K562 (cell line): ENCODE results near the gene C10orf90. TPM values are rescaled to one million over a fixed set of nuclear protein-coding genes. Genes with fewer than 3 reads are reported as not detected.

Source experiments
- ASH1L ChIP-seq: fragments of 450-650 bp; IDR thresholded peaks from 2 replicates; pipeline ENCODE4 v1.6.1; 2018; ENCODE audit warnings: borderline replicate concordance, mild to moderate bottlenecking, low read depth; ENCODE audit not compliant: partially characterized antibody
- HNRNPH1 ChIP-seq: fragments of 200-400 bp; formaldehyde crosslinking; optimal IDR thresholded peaks from 2 replicates; pipeline ENCODE3; 2017; ENCODE audit warnings: low read depth, mild to moderate bottlenecking, low read length, moderate library complexity
- KDM2B ChIP-seq: fragments of 250-450 bp; sonication (Bioruptor Pico); IDR thresholded peaks from 2 replicates; pipeline ENCODE4 v1.8.0; 2021; ENCODE audit warnings: mild to moderate bottlenecking, moderate library complexity
- MAFF ChIP-seq: IDR thresholded peaks from 2 replicates; pipeline ENCODE4 v1.6.1; 2012; ENCODE audit warnings: low read length, improper control_type of control experiment
- MYBL2 ChIP-seq, 2 experiments: fragments of 450-650 bp in 1 of 2; sonication (generic) in 1 of 2; formaldehyde crosslinking in 1 of 2; IDR thresholded peaks; 2 replicates each; pipeline versions ENCODE4 v1.6.1 to v1.8.1; 2017 to 2022; ENCODE audit warnings: borderline replicate concordance in 1 of 2, inconsistent platforms in 1 of 2, low read depth in 1 of 2, mild to moderate bottlenecking in 1 of 2, missing genetic modification reagents in 1 of 2, moderate library complexity in 1 of 2
- NR0B1 ChIP-seq: fragments of 450-650 bp; IDR thresholded peaks from one replicate; pipeline ENCODE4 v1.6.1; 2018; ENCODE audit warnings: mild to moderate bottlenecking, moderate library complexity; ENCODE audit not compliant: partially characterized antibody
- SETDB1 ChIP-seq: IDR thresholded peaks from one replicate; pipeline ENCODE4 v1.6.1; 2012; ENCODE audit warnings: low read length, control low read depth, inconsistent platforms
- SP1 ChIP-seq: sonication (generic); formaldehyde crosslinking; IDR thresholded peaks from 2 replicates; pipeline ENCODE4 v1.8.1; 2022; ENCODE audit warnings: mild to moderate bottlenecking, missing genetic modification reagents
- SRSF7 ChIP-seq: fragments of 200-400 bp; formaldehyde crosslinking; optimal IDR thresholded peaks from 2 replicates; pipeline ENCODE3; 2017; ENCODE audit warnings: mild to moderate bottlenecking, low read depth, low read length
- ZNF280B ChIP-seq: fragments of 250-450 bp; sonication (Bioruptor Pico); IDR thresholded peaks from 2 replicates; pipeline ENCODE4 v1.5.1; 2021; ENCODE audit warnings: mild to moderate bottlenecking
- ZNF589 ChIP-seq: fragments of 200-800 bp; sonication (Bioruptor generic); IDR thresholded peaks from 2 replicates; pipeline ENCODE4 v1.6.1; 2016; ENCODE audit warnings: low read depth, missing genetic modification characterization, missing compliant biosample characterization
- ZNF77 ChIP-seq: fragments of 250-450 bp; sonication (Bioruptor Pico); IDR thresholded peaks from 2 replicates; pipeline ENCODE4 v1.5.0; 2020
- polyA plus RNA-seq, 8 experiments: library from polyadenylated mRNA; depleted of rRNA in 4 of 8; stranded (reverse) in 5 of 8; unstranded in 3 of 8; fragments of >200 nt; fragmentation: Nextera tagmentation in 2 of 8; fragmentation: Illumina TruSeq in 1 of 8; extraction: Ambion mirVana in 2 of 8; extraction: Trizol in 1 of 8; gene quantifications; 2 replicates each; pipeline versions ENCODE4 v1.2.1 to v1.2.3, GENCODE V29; 2011 to 2014; ENCODE audit warnings: inconsistent platforms in 1 of 8, missing spikeins in 1 of 8
- total RNA-seq, 7 experiments: library from RNA; depleted of rRNA in 6 of 7; stranded (reverse); fragments of >200 nt in 6 of 7; fragmentation: Illumina TruSeq in 2 of 7; extraction: Trizol in 2 of 7; gene quantifications; 2 replicates each; pipeline versions ENCODE4 v1.2.1 to v1.2.3, GENCODE V29; 2011 to 2021; ENCODE audit warnings: low replicate concordance in 1 of 7

The C10orf90 gene
- total and polyA plus RNA-seq, 9 of the 15 experiments (the other 6 are each of a cell fraction or from before 2014, with no cell fraction given) = not detected

- TF ChIP-seq NR0B1 = no peak
- no peak for TF ChIP-seq ZNF77 (CRISPR knock-in tag)
- TF ChIP-seq SP1 (CRISPR knock-in tag) = no peak
- TF ChIP-seq SRSF7 = no peak
- TF ChIP-seq MYBL2 (IDR thresholded peaks at IDR 0.05; ENCODE audit: low read depth) = no peak
- TF ChIP-seq MYBL2 (CRISPR knock-in tag; IDR thresholded peaks at IDR 0.05; ENCODE audit: borderline replicate concordance) = no peak
- no peak for TF ChIP-seq HNRNPH1
- TF ChIP-seq ZNF589 = no peak
- no peak for TF ChIP-seq KDM2B (CRISPR knock-in tag)
- TF ChIP-seq SETDB1 = no peak
- no peak for TF ChIP-seq ASH1L
- TF ChIP-seq ZNF280B = no peak
- no peak for TF ChIP-seq MAFF
Measured at GRCh38 chr10:126461289-126461940, 209.1 kb downstream of the C10orf90 start (continued).
